Activated CD8-positive, alpha-beta memory T cell treated with anti-CD3 and anti-CD28 coated beads, Interleukin-2, amount 10 ng/mL, durations not matched to agents 7 days and 5 days (primary cell): ENCODE measurements around the gene TMPRSS11D. TPM values are rescaled to one million over a fixed set of nuclear protein-coding genes. Genes with fewer than 3 reads are reported as not detected.

Source experiments
- ATAC-seq: fragments of 150-1000 bp; cut with Tn5 transposase; one replicate; pipeline ENCODE4 v1.10.0; 2021; ENCODE audit warnings: moderate library complexity
- CTCF ChIA-PET: fragments of 350-600 bp; sonication (Branson Sonifier 250); formaldehyde crosslinking; loops from one replicate; lab custom pipeline; 2021; ENCODE audit warnings: antibody characterized with exemption; lab: Charles Lee
- DNase-seq: peaks from one replicate; pipeline ENCODE4 v3.0.0-alpha.2; 2020
- H3K27ac Mint-ChIP-seq: one replicate; pipeline ENCODE4 v1.8.0; 2021; ENCODE audit warnings: mild to moderate bottlenecking, mixed read lengths
- H3K27me3 Mint-ChIP-seq: one replicate; pipeline ENCODE4 v1.8.0; 2021; ENCODE audit warnings: mixed read lengths
- H3K36me3 Mint-ChIP-seq: one replicate; pipeline ENCODE4 v1.8.0; 2021; ENCODE audit warnings: mild to moderate bottlenecking, mixed read lengths
- H3K4me1 Mint-ChIP-seq: one replicate; pipeline ENCODE4 v1.8.0; 2021; ENCODE audit warnings: mixed read lengths
- H3K4me3 Mint-ChIP-seq: one replicate; pipeline ENCODE4 v1.8.0; 2021; ENCODE audit warnings: mild to moderate bottlenecking, moderate library complexity, mixed read lengths
- H3K9me3 Mint-ChIP-seq: one replicate; pipeline ENCODE4 v1.8.0; 2022; ENCODE audit warnings: low read depth, mixed read lengths
- total RNA-seq, 2 experiments: library from RNA; stranded (reverse); gene quantifications; one replicate each; pipeline ENCODE4 v1.2.3, GENCODE V29; 2021

The TMPRSS11D gene, protein sequence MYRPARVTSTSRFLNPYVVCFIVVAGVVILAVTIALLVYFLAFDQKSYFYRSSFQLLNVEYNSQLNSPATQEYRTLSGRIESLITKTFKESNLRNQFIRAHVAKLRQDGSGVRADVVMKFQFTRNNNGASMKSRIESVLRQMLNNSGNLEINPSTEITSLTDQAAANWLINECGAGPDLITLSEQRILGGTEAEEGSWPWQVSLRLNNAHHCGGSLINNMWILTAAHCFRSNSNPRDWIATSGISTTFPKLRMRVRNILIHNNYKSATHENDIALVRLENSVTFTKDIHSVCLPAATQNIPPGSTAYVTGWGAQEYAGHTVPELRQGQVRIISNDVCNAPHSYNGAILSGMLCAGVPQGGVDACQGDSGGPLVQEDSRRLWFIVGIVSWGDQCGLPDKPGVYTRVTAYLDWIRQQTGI
- total RNA-seq, result not detected

DNA sequence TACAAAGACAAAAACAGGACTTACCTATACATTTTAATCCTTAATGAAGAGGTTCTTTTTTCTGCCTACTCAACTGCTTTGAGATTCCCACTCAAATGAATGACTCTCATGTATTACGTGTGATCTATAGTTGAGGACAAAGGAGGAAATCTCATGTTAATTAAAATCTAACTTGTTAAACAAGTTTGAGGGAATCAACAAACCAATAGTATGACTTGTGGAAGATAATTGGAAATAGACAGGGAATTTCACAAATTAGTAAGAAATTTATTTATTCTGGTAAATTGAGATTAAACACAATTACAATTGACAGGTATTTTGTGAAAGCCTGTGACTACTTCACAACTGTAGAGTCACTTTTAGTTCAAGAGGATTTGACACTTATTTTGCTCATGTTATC, at the start of gene TMPRSS11D:
Gene TMPRSS11D (minus strand): TSS at position 101 of the 400 bp plus-strand sequence. CDS start 69 bp downstream, at position 32.
- Mint-ChIP-seq H3K4me3 (no peak within 1 kb of the TSS), H3K36me3 (no peaks in the 10 kb centered on the region), H3K4me1 (no peaks in the 10 kb centered on the region), H3K27me3 (peaks cover 7% of the 10 kb centered on the region), H3K27ac (no peak within 1 kb of the TSS), H3K9me3 (no peaks in the 10 kb centered on the region)
- ATAC-seq (no peak), DNase-seq (no peak)
- CTCF ChIA-PET, result no interaction called here

DNA sequence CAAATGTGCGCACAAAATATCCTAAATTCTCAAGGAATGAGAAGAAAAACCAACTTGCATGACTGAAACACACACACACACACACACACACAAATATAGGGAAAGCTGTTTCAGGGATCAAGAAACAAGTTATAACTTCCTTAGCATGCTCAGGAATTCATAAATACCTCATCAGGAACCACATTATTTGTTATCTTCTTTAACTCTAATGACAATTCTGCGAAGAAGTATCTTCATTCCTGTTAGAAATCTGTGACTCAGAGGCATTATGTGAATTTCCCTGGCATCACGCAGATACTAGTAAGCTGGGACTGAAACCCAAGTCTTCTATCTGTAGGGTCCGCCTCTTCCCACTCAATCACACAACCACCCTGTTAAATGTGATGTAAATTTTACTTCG, 49.2 kb upstream of the TMPRSS11D start:
- no peak for DNase-seq
- CTCF ChIA-PET, result no interaction called here
- Mint-ChIP-seq H3K9me3 (no peaks in the 10 kb centered on the region), H3K27ac (no peak overlapping the region), H3K36me3 (no peaks in the 10 kb centered on the region), H3K4me1 (peaks cover 3% of the 10 kb centered on the region), H3K4me3 (no peak overlapping the region), H3K27me3 (peaks cover 24% of the 10 kb centered on the region)
- ATAC-seq, result no peak

DNA sequence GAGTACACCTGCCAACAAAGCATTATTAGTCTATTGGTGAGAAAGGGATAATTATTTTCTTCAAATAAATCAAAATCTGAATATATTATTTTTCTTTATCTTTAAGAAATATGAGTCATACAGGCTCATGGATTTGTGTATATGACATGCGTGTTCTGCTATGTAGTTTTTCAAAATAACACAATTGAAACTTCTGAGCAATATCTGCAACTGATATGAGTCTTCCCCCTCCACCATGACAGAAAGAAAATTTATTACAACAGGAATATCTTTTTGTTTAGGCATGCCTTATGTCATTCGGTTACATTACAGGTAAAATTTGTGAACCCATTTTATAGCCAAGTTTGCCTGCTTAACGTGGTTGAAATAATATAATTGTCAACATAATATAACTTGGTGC, 47.5 kb upstream of the TMPRSS11D start:
- no peak for ATAC-seq
- CTCF ChIA-PET, result no interaction called here
- no peak overlapping the region for H3K4me3 Mint-ChIP-seq
- peaks cover 3% of the 10 kb centered on the region for H3K4me1 Mint-ChIP-seq
- DNase-seq, result no peak
- H3K9me3 Mint-ChIP-seq, result no peaks in the 10 kb centered on the region
- H3K27ac Mint-ChIP-seq, result no peak overlapping the region
- H3K36me3 Mint-ChIP-seq, result no peaks in the 10 kb centered on the region
- H3K27me3 Mint-ChIP-seq, result peaks cover 24% of the 10 kb centered on the region

DNA sequence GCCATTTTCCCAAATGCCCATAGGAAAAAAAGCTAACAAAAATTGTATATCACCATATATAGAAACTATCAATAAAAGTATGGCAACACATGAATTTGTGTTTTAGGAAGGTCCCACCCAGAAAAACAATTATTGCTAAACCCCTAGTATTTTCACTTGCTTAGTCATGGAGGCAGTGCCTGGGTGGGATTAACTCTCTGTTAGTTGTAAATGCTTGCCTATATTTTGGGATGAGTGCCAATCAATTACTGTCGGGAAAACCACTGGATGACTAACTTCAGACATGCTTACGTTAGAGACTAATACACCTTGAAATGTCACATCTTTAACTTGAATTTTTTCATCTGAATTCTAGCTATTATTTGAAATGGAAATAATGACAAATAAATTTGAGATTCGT, 45.6 kb upstream of the TMPRSS11D start:
- H3K27ac Mint-ChIP-seq, result no peak overlapping the region
- H3K9me3 Mint-ChIP-seq, result no peaks in the 10 kb centered on the region
- no peaks in the 10 kb centered on the region for H3K4me1 Mint-ChIP-seq
- DNase-seq (no peak), ATAC-seq (no peak)
- H3K36me3 Mint-ChIP-seq, result no peaks in the 10 kb centered on the region
- CTCF ChIA-PET, result no interaction called here
- H3K27me3 Mint-ChIP-seq, result peaks cover 24% of the 10 kb centered on the region
- H3K4me3 Mint-ChIP-seq, result no peak overlapping the region

DNA sequence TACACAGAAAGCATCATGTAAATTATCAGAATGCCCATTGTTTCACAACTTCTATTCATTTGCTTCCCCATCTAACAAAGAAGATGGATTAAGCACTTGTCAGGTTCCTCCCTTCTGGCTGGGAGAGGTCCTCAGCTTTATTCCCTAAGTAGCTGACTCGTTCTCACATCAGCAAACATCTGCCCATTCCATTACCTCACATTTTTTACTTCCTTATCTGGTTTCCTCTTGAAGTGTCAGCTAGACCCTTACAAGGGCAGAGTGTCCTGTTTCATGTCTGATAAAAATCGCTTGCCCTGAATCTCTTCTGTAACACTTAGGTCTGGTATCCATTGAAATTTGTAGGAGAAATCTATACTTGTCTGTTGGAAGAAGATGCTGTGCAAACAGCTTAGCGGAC, 44.7 kb upstream of the TMPRSS11D start:
- DNase-seq (no peak), ATAC-seq (no peak)
- Mint-ChIP-seq H3K9me3 (no peaks in the 10 kb centered on the region), H3K4me3 (no peak overlapping the region), H3K27me3 (peaks cover 18% of the 10 kb centered on the region), H3K27ac (no peak overlapping the region), H3K36me3 (no peaks in the 10 kb centered on the region), H3K4me1 (no peaks in the 10 kb centered on the region)
- CTCF ChIA-PET, result no interaction called here

DNA sequence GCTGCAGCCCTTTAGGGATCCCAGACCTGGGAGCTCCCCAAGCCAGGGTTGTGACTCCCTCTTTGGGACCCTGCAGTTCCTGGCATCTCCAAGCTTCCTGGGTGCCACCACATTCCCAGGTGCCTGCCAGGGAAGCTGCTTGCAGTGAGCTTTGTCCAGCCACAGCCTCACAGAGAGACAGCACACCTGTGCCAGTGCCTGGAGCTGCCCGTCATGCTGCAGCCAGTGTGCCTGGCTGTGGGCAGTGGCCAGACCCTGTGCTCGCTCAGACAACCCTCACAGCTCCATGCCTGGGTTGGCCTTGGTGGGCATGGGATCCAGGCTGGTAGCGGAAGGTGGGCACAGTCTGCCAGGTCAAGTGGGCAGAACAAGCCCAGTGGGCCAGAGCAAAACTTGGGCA, 43.4 kb upstream of the TMPRSS11D start:
- no peaks in the 10 kb centered on the region for H3K9me3 Mint-ChIP-seq
- no peak for DNase-seq
- CTCF ChIA-PET, result no interaction called here
- H3K36me3 Mint-ChIP-seq, result no peaks in the 10 kb centered on the region
- H3K27ac Mint-ChIP-seq, result no peak overlapping the region
- peaks cover 13% of the 10 kb centered on the region for H3K27me3 Mint-ChIP-seq
- ATAC-seq, result no peak
- H3K4me3 Mint-ChIP-seq, result no peak overlapping the region
- H3K4me1 Mint-ChIP-seq, result no peaks in the 10 kb centered on the region

DNA sequence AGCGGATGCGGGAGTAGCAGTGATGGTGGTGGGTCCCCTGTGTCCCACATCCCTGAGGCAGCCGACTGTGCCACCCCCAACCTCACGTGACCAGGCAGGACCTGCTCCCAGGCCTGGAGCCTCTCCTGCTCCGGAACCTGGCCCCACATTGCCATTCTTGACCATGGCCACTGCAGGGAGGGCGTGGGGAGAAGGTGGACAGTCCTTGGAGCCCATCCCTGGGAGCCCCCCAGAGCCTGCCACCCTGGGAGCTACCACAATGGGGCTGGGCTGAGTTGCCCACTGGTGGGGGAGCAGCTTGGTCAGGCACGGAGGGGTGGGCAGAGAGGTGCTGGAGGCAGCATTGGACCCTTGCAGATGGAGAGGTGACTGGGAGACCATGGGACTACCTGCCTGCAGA, 42.7 kb upstream of the TMPRSS11D start:
- CTCF ChIA-PET, result no interaction called here
- H3K9me3 Mint-ChIP-seq, result no peaks in the 10 kb centered on the region
- no peaks in the 10 kb centered on the region for H3K36me3 Mint-ChIP-seq
- no peak overlapping the region for H3K27ac Mint-ChIP-seq
- no peak for ATAC-seq
- no peak for DNase-seq
- H3K4me3 Mint-ChIP-seq, result no peak overlapping the region
- no peaks in the 10 kb centered on the region for H3K4me1 Mint-ChIP-seq
- peaks cover 7% of the 10 kb centered on the region for H3K27me3 Mint-ChIP-seq

DNA sequence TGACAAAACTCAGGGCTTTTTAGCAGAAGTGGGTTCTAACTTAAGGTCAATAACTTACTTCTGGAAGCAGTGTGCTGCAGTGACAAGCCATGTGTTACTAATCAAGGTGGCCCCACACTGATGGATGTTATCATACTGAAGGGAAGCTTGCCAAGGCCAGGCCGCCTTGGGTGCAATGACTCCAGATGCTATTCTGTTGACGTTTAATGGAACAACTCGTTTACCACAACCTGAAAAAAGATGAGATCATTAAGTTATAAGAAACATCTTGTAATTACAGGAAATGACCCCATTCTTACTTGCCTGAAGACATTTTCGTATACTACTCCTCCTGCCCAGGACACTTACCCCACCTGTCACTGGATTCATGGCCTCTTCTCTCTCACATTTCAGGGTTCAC, 38.9 kb upstream of the TMPRSS11D start:
- Mint-ChIP-seq H3K4me3 (no peak overlapping the region), H3K27me3 (peaks cover 11% of the 10 kb centered on the region), H3K27ac (no peak overlapping the region)

DNA sequence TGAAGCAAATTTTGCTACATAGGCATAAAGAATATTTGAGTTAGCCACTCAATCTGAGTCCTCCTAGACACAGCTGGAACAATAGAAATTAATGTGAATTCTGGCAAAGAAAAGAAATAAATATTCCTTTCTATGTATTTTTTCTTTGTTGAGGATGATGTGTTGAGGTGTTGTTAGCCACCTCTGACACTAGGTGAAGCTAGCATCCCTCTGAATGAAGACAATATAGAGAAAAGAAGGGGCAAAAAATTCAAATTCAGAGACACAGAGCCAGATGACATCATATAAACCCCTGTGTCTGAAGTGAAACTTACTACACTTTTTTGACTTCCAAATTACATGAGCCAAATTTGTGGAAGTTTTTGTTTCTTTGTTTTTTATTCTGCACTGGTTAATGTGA, 34.6 kb upstream of the TMPRSS11D start:
- no peak for ATAC-seq
- Mint-ChIP-seq H3K27ac (no peak overlapping the region), H3K4me1 (no peaks in the 10 kb centered on the region), H3K27me3 (peaks cover 14% of the 10 kb centered on the region), H3K36me3 (no peaks in the 10 kb centered on the region), H3K9me3 (no peaks in the 10 kb centered on the region), H3K4me3 (no peak overlapping the region)
- DNase-seq, result no peak
- CTCF ChIA-PET, result no interaction called here

More for the DNA sequence above, 38.9 kb upstream of the TMPRSS11D start:
- Mint-ChIP-seq H3K9me3 (no peaks in the 10 kb centered on the region), H3K4me1 (no peaks in the 10 kb centered on the region), H3K36me3 (no peaks in the 10 kb centered on the region)
- DNase-seq, result no peak
- CTCF ChIA-PET, result no interaction called here
- ATAC-seq, result no peak

DNA sequence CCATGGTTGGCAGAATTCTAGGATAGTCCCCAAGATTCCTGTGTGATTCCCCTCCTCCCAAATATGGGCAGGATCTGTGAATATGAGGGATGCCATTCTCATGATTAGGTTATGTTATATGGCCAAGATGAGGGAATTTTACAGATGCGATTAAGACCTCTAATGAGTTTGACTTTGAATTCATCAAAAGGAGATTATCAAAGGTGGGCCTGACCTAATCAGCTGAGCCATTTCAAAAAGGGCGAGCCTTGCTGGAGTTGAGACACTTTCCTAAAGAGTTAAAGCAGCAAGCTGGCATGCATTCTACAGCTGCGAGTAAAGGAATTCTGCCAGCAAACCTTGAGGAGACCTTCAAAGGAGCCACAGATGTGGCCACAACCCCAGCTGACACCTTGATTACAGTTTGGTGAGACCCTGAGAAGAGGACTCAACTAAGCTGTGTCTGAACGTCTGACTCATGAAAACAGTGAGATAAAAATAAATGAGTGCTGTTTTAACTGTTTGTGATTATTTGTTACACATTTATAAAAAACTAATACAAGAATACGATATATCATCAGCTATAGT, 31.7 kb upstream of the TMPRSS11D start:
- no peak for ATAC-seq
- CTCF ChIA-PET, result interaction anchor here (0.8 kb wide), 1 partner anchor 348 kb away, joined by 3 read pairs; no protein-coding TSS in a partner anchor

DNA sequence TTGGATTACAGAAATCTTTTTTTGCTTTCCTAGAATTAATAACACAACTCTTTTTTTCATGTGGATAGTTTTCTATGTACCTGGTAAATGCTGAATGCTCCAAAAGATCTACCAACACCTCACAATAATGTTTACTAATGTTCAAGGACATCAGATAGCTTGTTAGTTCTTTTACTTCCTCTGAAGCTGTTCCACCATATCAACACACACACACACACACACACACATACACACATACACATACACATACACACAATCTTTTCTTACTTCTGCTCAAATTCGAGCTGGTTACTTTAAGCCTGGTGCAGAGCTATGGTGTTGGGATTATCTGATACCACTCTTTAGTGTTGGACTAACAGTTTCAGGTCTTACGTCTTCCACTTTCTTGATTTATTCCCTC, 28.3 kb upstream of the TMPRSS11D start:
- Mint-ChIP-seq H3K27me3 (peaks cover 10% of the 10 kb centered on the region), H3K4me3 (no peak overlapping the region), H3K36me3 (no peaks in the 10 kb centered on the region), H3K9me3 (no peaks in the 10 kb centered on the region), H3K27ac (no peak overlapping the region), H3K4me1 (no peaks in the 10 kb centered on the region)
- CTCF ChIA-PET, result interaction anchor here (1.7 kb wide), 1 partner anchor 360 kb away, joined by 6 read pairs; no protein-coding TSS in a partner anchor
- DNase-seq, result no peak
- ATAC-seq, result no peak

More for the DNA sequence above, 31.7 kb upstream of the TMPRSS11D start:
- H3K27me3 Mint-ChIP-seq, result peaks cover 19% of the 10 kb centered on the region
- no peak for DNase-seq
- H3K4me1 Mint-ChIP-seq, result no peaks in the 10 kb centered on the region
- H3K9me3 Mint-ChIP-seq, result no peaks in the 10 kb centered on the region
- H3K36me3 Mint-ChIP-seq, result no peaks in the 10 kb centered on the region
- H3K4me3 Mint-ChIP-seq, result no peak overlapping the region
- H3K27ac Mint-ChIP-seq, result no peak overlapping the region

DNA sequence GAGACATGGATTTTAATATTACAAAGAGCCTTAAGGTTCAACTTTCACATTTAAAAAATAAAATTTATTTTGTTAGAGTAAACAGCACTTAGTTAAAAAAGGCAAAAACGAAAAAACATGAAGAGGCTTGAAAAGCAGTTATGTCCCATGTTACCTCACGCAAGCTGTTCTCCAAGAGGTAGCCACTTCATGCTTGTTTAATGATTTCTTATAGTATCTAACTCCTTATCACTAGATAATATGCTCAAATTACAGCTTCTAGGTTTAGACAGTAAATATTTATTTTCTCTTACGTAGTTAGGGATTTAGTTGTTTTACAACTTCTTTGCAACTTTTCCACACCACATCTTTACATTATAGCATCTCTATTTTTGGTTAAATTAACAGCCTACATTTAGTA, 27.8 kb upstream of the TMPRSS11D start:
- Mint-ChIP-seq H3K4me1 (no peaks in the 10 kb centered on the region), H3K36me3 (no peaks in the 10 kb centered on the region), H3K4me3 (no peak overlapping the region), H3K9me3 (no peaks in the 10 kb centered on the region), H3K27ac (no peak overlapping the region), H3K27me3 (peaks cover 10% of the 10 kb centered on the region)
- CTCF ChIA-PET, result interaction anchor here (0.9 to 1.7 kb wide), 3 partner anchors 9 to 361 kb away, joined by 3 to 6 read pairs (median 3); no protein-coding TSS in a partner anchor
- ATAC-seq (no peak), DNase-seq (no peak)

DNA sequence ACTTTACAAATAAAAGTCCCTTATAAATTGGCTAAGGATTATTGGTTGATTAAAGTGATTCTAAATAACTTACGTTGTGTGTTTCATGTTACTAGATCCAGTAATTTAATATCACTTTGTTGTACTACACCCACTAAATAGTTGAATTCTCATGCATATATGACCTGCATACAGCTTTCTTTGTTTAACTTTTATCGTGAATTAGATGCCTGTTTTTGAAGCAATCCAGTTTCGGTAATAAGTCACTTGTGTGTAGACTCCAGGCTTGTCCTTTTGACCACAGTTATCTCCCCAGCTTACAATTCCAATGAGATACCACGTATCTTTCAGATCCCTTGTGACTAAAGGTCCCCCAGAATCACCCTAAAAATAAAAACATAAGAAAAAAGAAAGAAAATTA, 27.3 kb upstream of the TMPRSS11D start:
- H3K9me3 Mint-ChIP-seq, result no peaks in the 10 kb centered on the region
- DNase-seq (no peak), ATAC-seq (no peak)
- CTCF ChIA-PET, result interaction anchor here (0.9 to 1.7 kb wide), 3 partner anchors 10 to 361 kb away, joined by 3 to 6 read pairs (median 3); no protein-coding TSS in a partner anchor
- no peaks in the 10 kb centered on the region for H3K36me3 Mint-ChIP-seq
- peaks cover 12% of the 10 kb centered on the region for H3K27me3 Mint-ChIP-seq
- no peak overlapping the region for H3K27ac Mint-ChIP-seq
- no peaks in the 10 kb centered on the region for H3K4me1 Mint-ChIP-seq
- no peak overlapping the region for H3K4me3 Mint-ChIP-seq

DNA sequence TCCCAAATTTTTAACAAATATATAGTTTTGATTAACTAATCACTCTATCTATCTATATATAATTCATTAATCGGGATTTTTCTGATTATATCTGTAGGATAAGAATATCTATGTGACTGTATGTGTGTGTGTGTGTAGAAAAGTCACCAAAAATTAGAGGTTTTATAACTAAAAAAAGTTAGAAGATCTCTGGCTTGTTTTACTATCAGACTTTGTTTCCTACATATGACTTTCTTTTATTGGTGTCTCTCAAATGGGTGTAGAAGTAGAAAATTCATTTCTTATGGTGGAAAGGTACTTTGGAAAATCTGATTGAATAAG, 26.7 kb upstream of the TMPRSS11D start:
- H3K27ac Mint-ChIP-seq, result no peak overlapping the region
- no peak overlapping the region for H3K4me3 Mint-ChIP-seq
- peaks cover 12% of the 10 kb centered on the region for H3K27me3 Mint-ChIP-seq
- CTCF ChIA-PET, result interaction anchor here (0.8 to 2.1 kb wide), 6 partner anchors 10 to 364 kb away, joined by 3 to 8 read pairs (median 3); partner anchors contain the start of gene CENPC
- no peaks in the 10 kb centered on the region for H3K36me3 Mint-ChIP-seq
- no peaks in the 10 kb centered on the region for H3K9me3 Mint-ChIP-seq
- ATAC-seq, result no peak
- DNase-seq, result no peak
- H3K4me1 Mint-ChIP-seq, result no peaks in the 10 kb centered on the region
